Measurements from ENCODE around the gene ADAM10.

ADAM10 gene

GRCh38 chr15:58584789-58585461 is 164.6 kb downstream of the ADAM10 start:
- DNase-seq (ENCODE audit: low read depth in 4 of 4, low spot score in 1 of 4) = no peak

- no peak for DNase-seq (ENCODE audit: low read depth in 4 of 4, low spot score in 1 of 4)
Measured at GRCh38 chr15:58583171-58583908, 166.2 kb downstream of the ADAM10 start.

- no peak for DNase-seq (ENCODE audit: low read depth in 4 of 4, low spot score in 1 of 4)
Measured at GRCh38 chr15:58582160-58582559, 167.3 kb downstream of the ADAM10 start.

GRCh38 chr15:58576657-58577056 is 172.8 kb downstream of the ADAM10 start:
- DNase-seq (ENCODE audit: low read depth in 4 of 4, low spot score in 1 of 4) = no peak

- no peak for DNase-seq (ENCODE audit: low read depth in 4 of 4, low spot score in 1 of 4)
Measured at GRCh38 chr15:58575045-58575786, 174.3 kb downstream of the ADAM10 start.

- DNase-seq (ENCODE audit: low read depth in 4 of 4, low spot score in 1 of 4) = no peak
Measured at GRCh38 chr15:58574631-58575030, 174.9 kb downstream of the ADAM10 start.

- DNase-seq (ENCODE audit: low read depth in 4 of 4, low spot score in 1 of 4) = no peak
Measured at GRCh38 chr15:58573270-58573669, 176.2 kb downstream of the ADAM10 start.

- no peak for DNase-seq (ENCODE audit: low read depth in 4 of 4, low spot score in 1 of 4)
Measured at GRCh38 chr15:58572521-58572920, 177.0 kb downstream of the ADAM10 start.

- DNase-seq (ENCODE audit: low read depth in 4 of 4, low spot score in 1 of 4) = no peak
Measured at GRCh38 chr15:58571491-58571890, 178.0 kb downstream of the ADAM10 start.

- no peak for DNase-seq (ENCODE audit: low read depth in 4 of 4, low spot score in 1 of 4)
Measured at GRCh38 chr15:58569455-58569854, 180.1 kb downstream of the ADAM10 start.

GRCh38 chr15:58568157-58568571 is 181.3 kb downstream of the ADAM10 start:
- DNase-seq (ENCODE audit: low read depth in 4 of 4, low spot score in 1 of 4) = no peak

- no peak for DNase-seq (ENCODE audit: low read depth in 4 of 4, low spot score in 1 of 4)
Measured at GRCh38 chr15:58566029-58566428, 183.5 kb downstream of the ADAM10 start.

GRCh38 chr15:58565619-58566018 is 183.9 kb downstream of the ADAM10 start:
- DNase-seq (ENCODE audit: low read depth in 4 of 4, low spot score in 1 of 4) = no peak

GRCh38 chr15:58564981-58565380 is 184.5 kb downstream of the ADAM10 start:
- DNase-seq (ENCODE audit: low read depth in 4 of 4, low spot score in 1 of 4) = no peak

GRCh38 chr15:58562135-58562534 is 187.4 kb downstream of the ADAM10 start:
- DNase-seq (ENCODE audit: low read depth in 4 of 4, low spot score in 1 of 4) = no peak

- DNase-seq (ENCODE audit: low read depth in 4 of 4, low spot score in 1 of 4) = no peak
Measured at GRCh38 chr15:58561321-58561720, 188.2 kb downstream of the ADAM10 start.

- no peak for DNase-seq (ENCODE audit: low read depth in 4 of 4, low spot score in 1 of 4)
Measured at GRCh38 chr15:58559904-58560588, 189.5 kb downstream of the ADAM10 start.

GRCh38 chr15:58558777-58559176 is 190.7 kb downstream of the ADAM10 start:
- no peak for DNase-seq (ENCODE audit: low read depth in 4 of 4, low spot score in 1 of 4)

GRCh38 chr15:58556541-58556940 is 193.0 kb downstream of the ADAM10 start:
- no peak for DNase-seq (ENCODE audit: low read depth in 4 of 4, low spot score in 1 of 4)

- DNase-seq (ENCODE audit: low read depth in 4 of 4, low spot score in 1 of 4) = no peak
Measured at GRCh38 chr15:58556028-58556361, 193.5 kb downstream of the ADAM10 start.

GRCh38 chr15:58555162-58556027 is 194.1 kb downstream of the ADAM10 start:
- no peak for DNase-seq (ENCODE audit: low read depth in 4 of 4, low spot score in 1 of 4)
